ENCODE results near the gene SPAM1.

GRCh38 chr7:123881300-123881699, 43.7 kb upstream of the SPAM1 start:
- no peak for TF ChIP-seq CTCF (IDR thresholded peaks at IDR 0.05; ENCODE audit: insufficient read depth, low read length, poor library complexity, severe bottlenecking)
- no peak for TF ChIP-seq EZH2phosphoT487 (conservative IDR thresholded peaks at IDR 0.05; ENCODE audit: low read length)

Measured in SU-DHL-6 (cell line).